ENCODE data around the gene TIGD6. TPM values are rescaled to one million over a fixed set of nuclear protein-coding genes. Genes with fewer than 3 reads are reported as not detected.

TIGD6 gene
- total and polyA plus RNA-seq, 4 donors: 1.3 to 2.9 (median 2.1) TPM

DNA sequence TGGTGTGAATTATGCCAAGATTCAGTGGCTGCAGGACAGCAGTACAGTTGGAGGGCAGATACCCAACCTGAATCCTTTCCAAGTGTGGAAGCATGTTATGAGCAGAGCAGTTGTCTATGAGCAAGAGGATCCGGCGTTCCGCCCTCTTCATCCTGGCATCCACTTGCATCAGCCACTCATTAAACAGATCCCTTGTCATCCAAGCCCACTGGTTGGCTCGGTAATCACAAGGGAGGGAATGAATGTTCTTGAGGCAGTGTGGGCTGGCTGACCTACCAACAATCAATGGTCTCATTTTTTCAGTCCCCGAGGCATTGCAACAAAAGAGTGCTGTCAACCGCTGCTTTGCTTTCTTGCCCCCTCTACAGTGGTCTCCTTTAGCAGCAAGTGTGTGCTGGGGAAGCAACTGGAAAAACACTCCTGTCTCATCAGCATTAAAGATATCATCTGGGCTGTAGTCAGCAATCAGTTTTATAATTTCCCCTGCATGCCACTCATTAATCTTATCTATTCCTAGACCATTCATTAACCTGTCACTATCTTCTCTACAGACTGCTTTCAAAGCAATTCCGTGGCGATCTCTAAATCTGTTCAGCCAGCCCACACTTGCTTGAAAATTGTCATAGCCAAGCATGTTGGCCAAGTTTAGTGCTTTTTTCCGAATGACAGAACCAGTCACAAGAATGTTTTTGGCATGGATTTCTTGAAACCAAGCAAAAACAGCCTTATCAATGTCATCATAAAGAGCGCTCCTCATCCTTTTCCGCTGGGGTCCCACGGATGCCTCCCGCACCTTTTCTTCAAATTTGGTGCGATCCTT lies 4.9 kb downstream of the TIGD6 start:
- peaks cover 0 to 16% (median 13%) of the 10 kb centered on the region in 4 donors for H3K36me3 ChIP-seq (ENCODE audit: control insufficient read depth in 4 of 4, insufficient read depth in 3 of 4, low read depth in 1 of 4, low read length in 3 of 4)
- DNase-seq (ENCODE audit: low spot score): no peak
- H3K9me3 ChIP-seq (ENCODE audit: control insufficient read depth in 4 of 4, low read length in 3 of 4): no peaks in the 10 kb centered on the region
- no peak overlapping the region for H3K9ac ChIP-seq (ENCODE audit: low read depth in 1 of 2, low read length in 2 of 2)
- TF ChIP-seq EGR1 (IDR thresholded peaks at IDR 0.05; ENCODE audit: low read depth in 2 of 2): no peak
- TF ChIP-seq HNF4A (conservative IDR thresholded peaks at IDR 0.05): no peak
- no peak for TF ChIP-seq GABPA (IDR thresholded peaks at IDR 0.05 in 1 of 2, conservative IDR thresholded peaks at IDR 0.05 in 1 of 2)
- no peak for TF ChIP-seq JUND (IDR thresholded peaks at IDR 0.05)
- no peak for TF ChIP-seq RAD21 (IDR thresholded peaks at IDR 0.05)
- no peak for TF ChIP-seq SP1 (IDR thresholded peaks at IDR 0.05)
- TF ChIP-seq RXRA (IDR thresholded peaks at IDR 0.05): no peak
- no peak for TF ChIP-seq TAF1 (conservative IDR thresholded peaks at IDR 0.05)
- TF ChIP-seq, protein P1, sequence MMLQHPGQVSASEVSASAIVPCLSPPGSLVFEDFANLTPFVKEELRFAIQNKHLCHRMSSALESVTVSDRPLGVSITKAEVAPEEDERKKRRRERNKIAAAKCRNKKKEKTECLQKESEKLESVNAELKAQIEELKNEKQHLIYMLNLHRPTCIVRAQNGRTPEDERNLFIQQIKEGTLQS (IDR thresholded peaks at IDR 0.05): no peak
- TF ChIP-seq, protein P2, sequence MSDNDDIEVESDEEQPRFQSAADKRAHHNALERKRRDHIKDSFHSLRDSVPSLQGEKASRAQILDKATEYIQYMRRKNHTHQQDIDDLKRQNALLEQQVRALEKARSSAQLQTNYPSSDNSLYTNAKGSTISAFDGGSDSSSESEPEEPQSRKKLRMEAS (IDR thresholded peaks at IDR 0.05): no peak
- TF ChIP-seq, protein P3, sequence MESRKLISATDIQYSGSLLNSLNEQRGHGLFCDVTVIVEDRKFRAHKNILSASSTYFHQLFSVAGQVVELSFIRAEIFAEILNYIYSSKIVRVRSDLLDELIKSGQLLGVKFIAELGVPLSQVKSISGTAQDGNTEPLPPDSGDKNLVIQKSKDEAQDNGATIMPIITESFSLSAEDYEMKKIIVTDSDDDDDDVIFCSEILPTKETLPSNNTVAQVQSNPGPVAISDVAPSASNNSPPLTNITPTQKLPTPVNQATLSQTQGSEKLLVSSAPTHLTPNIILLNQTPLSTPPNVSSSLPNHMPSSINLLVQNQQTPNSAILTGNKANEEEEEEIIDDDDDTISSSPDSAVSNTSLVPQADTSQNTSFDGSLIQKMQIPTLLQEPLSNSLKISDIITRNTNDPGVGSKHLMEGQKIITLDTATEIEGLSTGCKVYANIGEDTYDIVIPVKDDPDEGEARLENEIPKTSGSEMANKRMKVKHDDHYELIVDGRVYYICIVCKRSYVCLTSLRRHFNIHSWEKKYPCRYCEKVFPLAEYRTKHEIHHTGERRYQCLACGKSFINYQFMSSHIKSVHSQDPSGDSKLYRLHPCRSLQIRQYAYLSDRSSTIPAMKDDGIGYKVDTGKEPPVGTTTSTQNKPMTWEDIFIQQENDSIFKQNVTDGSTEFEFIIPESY (IDR thresholded peaks at IDR 0.05): no peak
- no peak for TF ChIP-seq FOXA2 (IDR thresholded peaks at IDR 0.05)
- TF ChIP-seq, protein P4, sequence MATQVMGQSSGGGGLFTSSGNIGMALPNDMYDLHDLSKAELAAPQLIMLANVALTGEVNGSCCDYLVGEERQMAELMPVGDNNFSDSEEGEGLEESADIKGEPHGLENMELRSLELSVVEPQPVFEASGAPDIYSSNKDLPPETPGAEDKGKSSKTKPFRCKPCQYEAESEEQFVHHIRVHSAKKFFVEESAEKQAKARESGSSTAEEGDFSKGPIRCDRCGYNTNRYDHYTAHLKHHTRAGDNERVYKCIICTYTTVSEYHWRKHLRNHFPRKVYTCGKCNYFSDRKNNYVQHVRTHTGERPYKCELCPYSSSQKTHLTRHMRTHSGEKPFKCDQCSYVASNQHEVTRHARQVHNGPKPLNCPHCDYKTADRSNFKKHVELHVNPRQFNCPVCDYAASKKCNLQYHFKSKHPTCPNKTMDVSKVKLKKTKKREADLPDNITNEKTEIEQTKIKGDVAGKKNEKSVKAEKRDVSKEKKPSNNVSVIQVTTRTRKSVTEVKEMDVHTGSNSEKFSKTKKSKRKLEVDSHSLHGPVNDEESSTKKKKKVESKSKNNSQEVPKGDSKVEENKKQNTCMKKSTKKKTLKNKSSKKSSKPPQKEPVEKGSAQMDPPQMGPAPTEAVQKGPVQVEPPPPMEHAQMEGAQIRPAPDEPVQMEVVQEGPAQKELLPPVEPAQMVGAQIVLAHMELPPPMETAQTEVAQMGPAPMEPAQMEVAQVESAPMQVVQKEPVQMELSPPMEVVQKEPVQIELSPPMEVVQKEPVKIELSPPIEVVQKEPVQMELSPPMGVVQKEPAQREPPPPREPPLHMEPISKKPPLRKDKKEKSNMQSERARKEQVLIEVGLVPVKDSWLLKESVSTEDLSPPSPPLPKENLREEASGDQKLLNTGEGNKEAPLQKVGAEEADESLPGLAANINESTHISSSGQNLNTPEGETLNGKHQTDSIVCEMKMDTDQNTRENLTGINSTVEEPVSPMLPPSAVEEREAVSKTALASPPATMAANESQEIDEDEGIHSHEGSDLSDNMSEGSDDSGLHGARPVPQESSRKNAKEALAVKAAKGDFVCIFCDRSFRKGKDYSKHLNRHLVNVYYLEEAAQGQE (IDR thresholded peaks at IDR 0.05): no peak
- no peak overlapping the region for H3K4me3 ChIP-seq (ENCODE audit: low read depth in 1 of 3, low read length in 3 of 3)
- peaks cover 0 to 13% (median 8%) of the 10 kb centered on the region in 4 donors for H3K4me1 ChIP-seq (ENCODE audit: control insufficient read depth in 4 of 4, insufficient read depth in 4 of 4, low read length in 3 of 4)
- H3K27me3 ChIP-seq (ENCODE audit: control insufficient read depth in 4 of 4, insufficient read depth in 4 of 4, low read length in 3 of 4): no peaks in the 10 kb centered on the region
- H3K27ac ChIP-seq (ENCODE audit: low read depth in 1 of 2, low read length in 2 of 2): no peak overlapping the region
- WGBS: 95% methylated on average over 14 of the region's 14 CpGs

DNA sequence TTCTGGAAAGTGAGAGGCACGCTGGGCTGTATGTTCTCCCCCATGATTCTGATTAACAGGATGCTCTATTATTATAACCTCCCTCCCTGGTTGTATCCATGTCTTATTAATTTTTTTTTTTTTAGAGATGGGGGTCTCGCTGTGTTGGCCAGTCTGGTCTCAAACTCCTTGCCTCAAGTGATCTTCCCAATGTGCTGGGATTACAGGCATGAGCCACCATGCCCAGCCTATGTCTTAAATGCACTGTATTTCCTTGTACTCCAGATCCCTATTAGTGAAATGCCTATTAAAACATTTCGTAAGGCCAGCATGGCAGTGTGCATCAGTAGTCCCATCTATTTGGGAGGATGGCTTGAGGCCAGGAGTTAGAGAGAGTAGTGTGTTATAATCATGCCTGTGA lies 7.0 kb downstream of the TIGD6 start:
- H3K9me3 ChIP-seq (ENCODE audit: control insufficient read depth in 4 of 4, low read length in 3 of 4): no peaks in the 10 kb centered on the region
- DNase-seq (ENCODE audit: low spot score): no peak
- H3K27ac ChIP-seq (ENCODE audit: low read depth in 1 of 2, low read length in 2 of 2): no peak overlapping the region
- H3K36me3 ChIP-seq (ENCODE audit: control insufficient read depth in 4 of 4, insufficient read depth in 3 of 4, low read depth in 1 of 4, low read length in 3 of 4): peaks cover 0 to 16% (median 13%) of the 10 kb centered on the region in 4 donors
- no peaks in the 10 kb centered on the region for H3K27me3 ChIP-seq (ENCODE audit: control insufficient read depth in 4 of 4, insufficient read depth in 4 of 4, low read length in 3 of 4)
- H3K4me1 ChIP-seq (ENCODE audit: control insufficient read depth in 4 of 4, insufficient read depth in 4 of 4, low read length in 3 of 4): no peaks in the 10 kb centered on the region
- WGBS: 94% methylated on average over 3 of the region's 3 CpGs
- H3K4me3 ChIP-seq (ENCODE audit: low read depth in 1 of 3, low read length in 3 of 3): no peak overlapping the region
- TF ChIP-seq FOXA2 (IDR thresholded peaks at IDR 0.05) (no peak), RAD21 (IDR thresholded peaks at IDR 0.05) (no peak), HNF4A (conservative IDR thresholded peaks at IDR 0.05) (no peak)
- TF ChIP-seq, protein P1 (IDR thresholded peaks at IDR 0.05): no peak
- TF ChIP-seq, protein P4 (IDR thresholded peaks at IDR 0.05): no peak
- no peak overlapping the region for H3K9ac ChIP-seq (ENCODE audit: low read depth in 1 of 2, low read length in 2 of 2)
